HEK293 (cell line): ENCODE results near the gene SRSF9.

Experiments
- CTCF ChIA-PET: fragments of 350-600 bp; formaldehyde crosslinking; extraction: SDS; loops from one replicate; lab custom pipeline; 2021; ENCODE audit warnings: antibody characterized with exemption; lab: Yijun Ruan, JAX
- POLR2A ChIA-PET: fragments of 300-600 bp; formaldehyde crosslinking; extraction: SDS; loops from one replicate; lab custom pipeline; 2020; ENCODE audit warnings: antibody characterized with exemption, inconsistent platforms; lab: Yijun Ruan, JAX
- H3K27ac ChIP-seq: fragments of 200-500 bp; sonication (Bioruptor generic); 2 replicates; pipeline ENCODE4 v1.5.1; 2014; ENCODE audit warnings: low read depth, low read length, control low read depth, inconsistent platforms; ENCODE audit errors: extremely low read depth
- H3K36me3 ChIP-seq, 2 experiments: fragments of 200-500 bp in 1 of 2; sonication (Bioruptor generic) in 1 of 2; 1 replicate in 1 of 2; 2 replicates in 1 of 2; pipeline ENCODE4 v1.5.1; 2014 to 2017; ENCODE audit warnings: inconsistent platforms in 2 of 2, low read length in 2 of 2; ENCODE audit not compliant: control insufficient read depth in 2 of 2, insufficient read depth in 1 of 2
- H3K4me1 ChIP-seq: fragments of 200-500 bp; sonication (Bioruptor generic); 2 replicates; pipeline ENCODE4 v1.5.1; 2014; ENCODE audit warnings: mild to moderate bottlenecking, low read length, inconsistent platforms; ENCODE audit not compliant: control insufficient read depth, insufficient read depth
- H3K4me3 ChIP-seq: 2 replicates; pipeline ENCODE4 v1.5.1; 2011; ENCODE audit warnings: low read depth, mild to moderate bottlenecking, control low read depth, low read length, moderate library complexity
- H3K9me3 ChIP-seq: fragments of 200-500 bp; sonication (Bioruptor generic); 2 replicates; pipeline ENCODE4 v1.5.1; 2014; ENCODE audit warnings: low read depth, low read length, inconsistent platforms; ENCODE audit not compliant: control insufficient read depth, insufficient read depth
- GLIS2 ChIP-seq: fragments of 450-650 bp; formaldehyde crosslinking; IDR thresholded peaks from 2 replicates; pipeline ENCODE4 v1.5.1; 2016; ENCODE audit warnings: missing biosample characterization, missing genetic modification characterization
- HOXC10 ChIP-seq: sonication (generic); formaldehyde crosslinking; IDR thresholded peaks from 2 replicates; pipeline ENCODE4 v1.8.1; 2023; ENCODE audit warnings: mild to moderate bottlenecking, missing genetic modification reagents
- KLF9 ChIP-seq: fragments of 450-650 bp; formaldehyde crosslinking; IDR thresholded peaks from 2 replicates; pipeline ENCODE4 v1.5.1; 2016; ENCODE audit warnings: missing biosample characterization, missing genetic modification characterization, low read depth
- SCRT1 ChIP-seq: fragments of 450-650 bp; formaldehyde crosslinking; IDR thresholded peaks from 2 replicates; pipeline ENCODE4 v1.5.1; 2016; ENCODE audit warnings: missing biosample characterization, missing genetic modification characterization, borderline replicate concordance
- ZBTB1 ChIP-seq: fragments of 450-650 bp; formaldehyde crosslinking; IDR thresholded peaks from 2 replicates; pipeline ENCODE4 v1.5.1; 2016; ENCODE audit warnings: missing biosample characterization, missing genetic modification characterization
- ZBTB21 ChIP-seq: fragments of 450-650 bp; formaldehyde crosslinking; IDR thresholded peaks from 2 replicates; pipeline ENCODE4 v1.5.1; 2017; ENCODE audit warnings: missing biosample characterization, missing genetic modification characterization
- ZNF324 ChIP-seq: fragments of 450-650 bp; formaldehyde crosslinking; IDR thresholded peaks from 2 replicates; pipeline ENCODE4 v1.5.1; 2016; ENCODE audit warnings: missing biosample characterization, missing genetic modification characterization
- ZNF514 ChIP-seq: fragments of 450-650 bp; formaldehyde crosslinking; IDR thresholded peaks from 2 replicates; pipeline ENCODE4 v1.5.1; 2016; ENCODE audit warnings: missing biosample characterization, missing genetic modification characterization
- ZNF549 ChIP-seq: fragments of 450-650 bp; IDR thresholded peaks from 2 replicates; pipeline ENCODE4 v1.5.1; 2018; ENCODE audit warnings: missing biosample characterization, missing genetic modification characterization, mild to moderate bottlenecking, inconsistent platforms, moderate library complexity
- ZNF624 ChIP-seq: fragments of 450-650 bp; formaldehyde crosslinking; IDR thresholded peaks from 2 replicates; pipeline ENCODE4 v1.5.1; 2017; ENCODE audit warnings: missing biosample characterization, missing genetic modification characterization
- ZNF654 ChIP-seq: fragments of 450-650 bp; formaldehyde crosslinking; IDR thresholded peaks from 2 replicates; pipeline ENCODE4 v1.5.1; 2016; ENCODE audit warnings: low read depth, missing biosample characterization, missing genetic modification characterization
- ZNF701 ChIP-seq: fragments of 450-650 bp; formaldehyde crosslinking; IDR thresholded peaks from 2 replicates; pipeline ENCODE4 v1.5.1; 2016; ENCODE audit warnings: missing biosample characterization, missing genetic modification characterization
- ZNF791 ChIP-seq: fragments of 450-650 bp; formaldehyde crosslinking; IDR thresholded peaks from 2 replicates; pipeline ENCODE4 v1.5.1; 2016; ENCODE audit warnings: missing biosample characterization, missing genetic modification characterization
- ZSCAN23 ChIP-seq: fragments of 450-650 bp; formaldehyde crosslinking; IDR thresholded peaks from 2 replicates; pipeline ENCODE4 v1.5.1; 2016; ENCODE audit warnings: missing biosample characterization, missing genetic modification characterization
- TF ChIP-seq, protein P1 (sequence below): fragments of 450-650 bp; formaldehyde crosslinking; IDR thresholded peaks from 2 replicates; pipeline ENCODE4 v1.5.1; 2016; ENCODE audit warnings: missing biosample characterization, missing genetic modification characterization
- TF ChIP-seq, protein P2 (sequence below): fragments of 450-650 bp; formaldehyde crosslinking; IDR thresholded peaks from 2 replicates; pipeline ENCODE4 v1.5.1; 2016; ENCODE audit warnings: missing biosample characterization, missing genetic modification characterization, low read depth
- TF ChIP-seq, protein P3 (sequence below): fragments of 450-650 bp; formaldehyde crosslinking; IDR thresholded peaks from 2 replicates; pipeline ENCODE4 v1.5.1; 2016; ENCODE audit warnings: missing biosample characterization, missing genetic modification characterization
- TF ChIP-seq, protein P4 (sequence below): sonication (generic); formaldehyde crosslinking; IDR thresholded peaks from 2 replicates; pipeline ENCODE4 v1.8.1; 2022; ENCODE audit warnings: mild to moderate bottlenecking, moderate library complexity, missing genetic modification reagents
- TF ChIP-seq, protein P5 (sequence below): fragments of 450-650 bp; formaldehyde crosslinking; conservative IDR thresholded peaks from 2 replicates; pipeline ENCODE4 v1.5.1; 2016; ENCODE audit warnings: low read depth, missing biosample characterization, missing genetic modification characterization
- TF ChIP-seq, protein P6 (sequence below): fragments of 450-650 bp; formaldehyde crosslinking; IDR thresholded peaks from 2 replicates; pipeline ENCODE4 v1.5.1; 2017; ENCODE audit warnings: missing biosample characterization, mild to moderate bottlenecking, missing genetic modification characterization, moderate library complexity

The SRSF9 gene

DNA sequence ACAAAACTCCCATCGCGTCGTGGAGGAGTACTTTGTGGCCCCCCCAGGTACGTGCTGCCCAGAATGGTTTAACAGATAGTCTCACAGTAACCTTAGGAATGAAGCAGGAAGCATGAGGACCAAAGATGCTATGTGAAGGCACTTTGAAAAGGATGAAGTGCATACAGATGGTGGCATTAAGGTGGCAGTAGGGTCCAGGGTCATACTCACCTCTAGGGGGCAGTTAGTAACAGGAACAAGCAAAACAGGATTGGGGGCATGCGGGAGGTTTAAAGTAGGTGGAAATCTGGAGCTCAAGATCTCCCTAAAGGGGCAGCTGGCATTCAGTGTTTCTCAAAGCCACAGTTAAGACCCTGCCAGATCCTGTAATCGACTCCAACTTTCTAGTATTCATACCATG is 12.4 kb downstream of the SRSF9 start:
- Histone ChIP-seq H3K9me3 (no peaks in the 10 kb centered on the region), H3K27ac (no peak overlapping the region), H3K4me1 (no peaks in the 10 kb centered on the region), H3K36me3 (peaks cover 78 to 95% of the 10 kb centered on the region in 2 experiments), H3K4me3 (no peak overlapping the region)
- TF ChIP-seq ZBTB21 (tag by site-specific recombination) = no peak
- no peak for TF ChIP-seq HOXC10
- TF ChIP-seq, protein P1, sequence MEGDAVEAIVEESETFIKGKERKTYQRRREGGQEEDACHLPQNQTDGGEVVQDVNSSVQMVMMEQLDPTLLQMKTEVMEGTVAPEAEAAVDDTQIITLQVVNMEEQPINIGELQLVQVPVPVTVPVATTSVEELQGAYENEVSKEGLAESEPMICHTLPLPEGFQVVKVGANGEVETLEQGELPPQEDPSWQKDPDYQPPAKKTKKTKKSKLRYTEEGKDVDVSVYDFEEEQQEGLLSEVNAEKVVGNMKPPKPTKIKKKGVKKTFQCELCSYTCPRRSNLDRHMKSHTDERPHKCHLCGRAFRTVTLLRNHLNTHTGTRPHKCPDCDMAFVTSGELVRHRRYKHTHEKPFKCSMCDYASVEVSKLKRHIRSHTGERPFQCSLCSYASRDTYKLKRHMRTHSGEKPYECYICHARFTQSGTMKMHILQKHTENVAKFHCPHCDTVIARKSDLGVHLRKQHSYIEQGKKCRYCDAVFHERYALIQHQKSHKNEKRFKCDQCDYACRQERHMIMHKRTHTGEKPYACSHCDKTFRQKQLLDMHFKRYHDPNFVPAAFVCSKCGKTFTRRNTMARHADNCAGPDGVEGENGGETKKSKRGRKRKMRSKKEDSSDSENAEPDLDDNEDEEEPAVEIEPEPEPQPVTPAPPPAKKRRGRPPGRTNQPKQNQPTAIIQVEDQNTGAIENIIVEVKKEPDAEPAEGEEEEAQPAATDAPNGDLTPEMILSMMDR (tag by site-specific recombination) = peak; percentile 64; the same call in 1 of the 2 replicates
- TF ChIP-seq, protein P2, sequence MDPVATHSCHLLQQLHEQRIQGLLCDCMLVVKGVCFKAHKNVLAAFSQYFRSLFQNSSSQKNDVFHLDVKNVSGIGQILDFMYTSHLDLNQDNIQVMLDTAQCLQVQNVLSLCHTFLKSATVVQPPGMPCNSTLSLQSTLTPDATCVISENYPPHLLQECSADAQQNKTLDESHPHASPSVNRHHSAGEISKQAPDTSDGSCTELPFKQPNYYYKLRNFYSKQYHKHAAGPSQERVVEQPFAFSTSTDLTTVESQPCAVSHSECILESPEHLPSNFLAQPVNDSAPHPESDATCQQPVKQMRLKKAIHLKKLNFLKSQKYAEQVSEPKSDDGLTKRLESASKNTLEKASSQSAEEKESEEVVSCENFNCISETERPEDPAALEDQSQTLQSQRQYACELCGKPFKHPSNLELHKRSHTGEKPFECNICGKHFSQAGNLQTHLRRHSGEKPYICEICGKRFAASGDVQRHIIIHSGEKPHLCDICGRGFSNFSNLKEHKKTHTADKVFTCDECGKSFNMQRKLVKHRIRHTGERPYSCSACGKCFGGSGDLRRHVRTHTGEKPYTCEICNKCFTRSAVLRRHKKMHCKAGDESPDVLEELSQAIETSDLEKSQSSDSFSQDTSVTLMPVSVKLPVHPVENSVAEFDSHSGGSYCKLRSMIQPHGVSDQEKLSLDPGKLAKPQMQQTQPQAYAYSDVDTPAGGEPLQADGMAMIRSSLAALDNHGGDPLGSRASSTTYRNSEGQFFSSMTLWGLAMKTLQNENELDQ (tag by site-specific recombination) = no peak
- TF ChIP-seq, protein P3, sequence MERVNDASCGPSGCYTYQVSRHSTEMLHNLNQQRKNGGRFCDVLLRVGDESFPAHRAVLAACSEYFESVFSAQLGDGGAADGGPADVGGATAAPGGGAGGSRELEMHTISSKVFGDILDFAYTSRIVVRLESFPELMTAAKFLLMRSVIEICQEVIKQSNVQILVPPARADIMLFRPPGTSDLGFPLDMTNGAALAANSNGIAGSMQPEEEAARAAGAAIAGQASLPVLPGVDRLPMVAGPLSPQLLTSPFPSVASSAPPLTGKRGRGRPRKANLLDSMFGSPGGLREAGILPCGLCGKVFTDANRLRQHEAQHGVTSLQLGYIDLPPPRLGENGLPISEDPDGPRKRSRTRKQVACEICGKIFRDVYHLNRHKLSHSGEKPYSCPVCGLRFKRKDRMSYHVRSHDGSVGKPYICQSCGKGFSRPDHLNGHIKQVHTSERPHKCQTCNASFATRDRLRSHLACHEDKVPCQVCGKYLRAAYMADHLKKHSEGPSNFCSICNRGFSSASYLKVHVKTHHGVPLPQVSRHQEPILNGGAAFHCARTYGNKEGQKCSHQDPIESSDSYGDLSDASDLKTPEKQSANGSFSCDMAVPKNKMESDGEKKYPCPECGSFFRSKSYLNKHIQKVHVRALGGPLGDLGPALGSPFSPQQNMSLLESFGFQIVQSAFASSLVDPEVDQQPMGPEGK (tag by site-specific recombination) = no peak
- TF ChIP-seq ZBTB1 = no peak
- TF ChIP-seq ZNF549 (tag by site-specific recombination) = no peak
- no peak for TF ChIP-seq ZNF654
- no peak for TF ChIP-seq ZNF791 (tag by site-specific recombination)
- 0 out of 2 replicates have a peak, but pooled peaks have one; percentile 21 for TF ChIP-seq GLIS2 (tag by site-specific recombination)
- TF ChIP-seq KLF9 (tag by site-specific recombination) = no peak
- TF ChIP-seq ZNF701 (tag by site-specific recombination) = no peak
- TF ChIP-seq, protein P4, sequence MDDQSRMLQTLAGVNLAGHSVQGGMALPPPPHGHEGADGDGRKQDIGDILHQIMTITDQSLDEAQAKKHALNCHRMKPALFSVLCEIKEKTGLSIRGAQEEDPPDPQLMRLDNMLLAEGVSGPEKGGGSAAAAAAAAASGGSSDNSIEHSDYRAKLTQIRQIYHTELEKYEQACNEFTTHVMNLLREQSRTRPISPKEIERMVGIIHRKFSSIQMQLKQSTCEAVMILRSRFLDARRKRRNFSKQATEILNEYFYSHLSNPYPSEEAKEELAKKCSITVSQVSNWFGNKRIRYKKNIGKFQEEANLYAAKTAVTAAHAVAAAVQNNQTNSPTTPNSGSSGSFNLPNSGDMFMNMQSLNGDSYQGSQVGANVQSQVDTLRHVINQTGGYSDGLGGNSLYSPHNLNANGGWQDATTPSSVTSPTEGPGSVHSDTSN (CRISPR knock-in tag) = no peak
- no peak for TF ChIP-seq SCRT1 (tag by site-specific recombination)
- ChIA-PET CTCF (interaction anchor here (0.8 to 4.0 kb wide), 5 partner anchors 9 to 133 kb away, joined by 3 to 30 read pairs (median 3); partner anchors contain the start of gene COX6A1), POLR2A (interaction anchor here (0.7 to 1.1 kb wide), 2 partner anchors 11 to 49 kb away, joined by 3 read pairs; no protein-coding TSS in a partner anchor)

DNA sequence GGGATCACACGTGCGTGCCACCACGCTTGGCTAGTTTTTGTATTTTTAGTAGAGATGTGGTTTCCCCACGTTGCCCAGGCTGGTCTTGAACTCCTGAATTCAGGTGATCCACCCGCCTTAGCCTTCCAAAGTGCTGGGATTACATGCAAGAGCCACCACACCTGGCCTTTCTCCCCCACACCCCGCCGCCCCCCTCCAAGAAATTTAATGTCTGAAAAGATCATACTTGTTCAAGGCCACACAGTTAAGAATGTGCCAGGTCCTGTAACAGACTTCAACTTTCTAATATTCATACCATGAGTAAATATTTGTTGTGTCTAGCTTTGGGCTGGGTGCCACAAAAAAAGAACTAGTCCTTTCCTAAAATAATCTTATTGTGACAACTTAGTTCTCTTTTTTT is 14.2 kb downstream of the SRSF9 start:
- CTCF ChIA-PET = interaction anchor here (0.6 to 4.0 kb wide), 5 partner anchors 10 to 190 kb away, joined by 3 to 30 read pairs (median 6); partner anchors contain the start of gene COX6A1
- Histone ChIP-seq H3K36me3 (peaks cover 72 to 84% of the 10 kb centered on the region in 2 experiments), H3K4me1 (no peaks in the 10 kb centered on the region), H3K27ac (no peak overlapping the region), H3K4me3 (no peak overlapping the region), H3K9me3 (no peaks in the 10 kb centered on the region)
- POLR2A ChIA-PET = interaction anchor here (0.7 to 1.3 kb wide), 2 partner anchors 11 to 20 kb away, joined by 3 to 4 read pairs; no protein-coding TSS in a partner anchor
- no peak for TF ChIP-seq ZNF324 (tag by site-specific recombination)
- TF ChIP-seq, protein P5, sequence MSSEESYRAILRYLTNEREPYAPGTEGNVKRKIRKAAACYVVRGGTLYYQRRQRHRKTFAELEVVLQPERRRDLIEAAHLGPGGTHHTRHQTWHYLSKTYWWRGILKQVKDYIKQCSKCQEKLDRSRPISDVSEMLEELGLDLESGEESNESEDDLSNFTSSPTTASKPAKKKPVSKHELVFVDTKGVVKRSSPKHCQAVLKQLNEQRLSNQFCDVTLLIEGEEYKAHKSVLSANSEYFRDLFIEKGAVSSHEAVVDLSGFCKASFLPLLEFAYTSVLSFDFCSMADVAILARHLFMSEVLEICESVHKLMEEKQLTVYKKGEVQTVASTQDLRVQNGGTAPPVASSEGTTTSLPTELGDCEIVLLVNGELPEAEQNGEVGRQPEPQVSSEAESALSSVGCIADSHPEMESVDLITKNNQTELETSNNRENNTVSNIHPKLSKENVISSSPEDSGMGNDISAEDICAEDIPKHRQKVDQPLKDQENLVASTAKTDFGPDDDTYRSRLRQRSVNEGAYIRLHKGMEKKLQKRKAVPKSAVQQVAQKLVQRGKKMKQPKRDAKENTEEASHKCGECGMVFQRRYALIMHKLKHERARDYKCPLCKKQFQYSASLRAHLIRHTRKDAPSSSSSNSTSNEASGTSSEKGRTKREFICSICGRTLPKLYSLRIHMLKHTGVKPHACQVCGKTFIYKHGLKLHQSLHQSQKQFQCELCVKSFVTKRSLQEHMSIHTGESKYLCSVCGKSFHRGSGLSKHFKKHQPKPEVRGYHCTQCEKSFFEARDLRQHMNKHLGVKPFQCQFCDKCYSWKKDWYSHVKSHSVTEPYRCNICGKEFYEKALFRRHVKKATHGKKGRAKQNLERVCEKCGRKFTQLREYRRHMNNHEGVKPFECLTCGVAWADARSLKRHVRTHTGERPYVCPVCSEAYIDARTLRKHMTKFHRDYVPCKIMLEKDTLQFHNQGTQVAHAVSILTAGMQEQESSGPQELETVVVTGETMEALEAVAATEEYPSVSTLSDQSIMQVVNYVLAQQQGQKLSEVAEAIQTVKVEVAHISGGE (tag by site-specific recombination) = no peak
- TF ChIP-seq ZNF514 (tag by site-specific recombination) = no peak
- TF ChIP-seq, protein P6, sequence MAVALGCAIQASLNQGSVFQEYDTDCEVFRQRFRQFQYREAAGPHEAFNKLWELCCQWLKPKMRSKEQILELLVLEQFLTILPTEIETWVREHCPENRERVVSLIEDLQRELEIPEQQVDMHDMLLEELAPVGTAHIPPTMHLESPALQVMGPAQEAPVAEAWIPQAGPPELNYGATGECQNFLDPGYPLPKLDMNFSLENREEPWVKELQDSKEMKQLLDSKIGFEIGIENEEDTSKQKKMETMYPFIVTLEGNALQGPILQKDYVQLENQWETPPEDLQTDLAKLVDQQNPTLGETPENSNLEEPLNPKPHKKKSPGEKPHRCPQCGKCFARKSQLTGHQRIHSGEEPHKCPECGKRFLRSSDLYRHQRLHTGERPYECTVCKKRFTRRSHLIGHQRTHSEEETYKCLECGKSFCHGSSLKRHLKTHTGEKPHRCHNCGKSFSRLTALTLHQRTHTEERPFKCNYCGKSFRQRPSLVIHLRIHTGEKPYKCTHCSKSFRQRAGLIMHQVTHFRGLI (tag by site-specific recombination) = no peak
- TF ChIP-seq ZSCAN23 = no peak
- TF ChIP-seq ZNF624 (tag by site-specific recombination) = no peak
- TF ChIP-seq ZBTB21 (tag by site-specific recombination) = no peak
